GM19452 (cell line): Measurements from ENCODE around the gene PLK2.

Source experiments
- ATAC-seq: cut with Tn5 transposase; IDR thresholded peaks from one replicate; pipeline ENCODE4 v1.9.1; 2021; ENCODE audit not compliant: unreplicated experiment

PLK2 gene

DNA sequence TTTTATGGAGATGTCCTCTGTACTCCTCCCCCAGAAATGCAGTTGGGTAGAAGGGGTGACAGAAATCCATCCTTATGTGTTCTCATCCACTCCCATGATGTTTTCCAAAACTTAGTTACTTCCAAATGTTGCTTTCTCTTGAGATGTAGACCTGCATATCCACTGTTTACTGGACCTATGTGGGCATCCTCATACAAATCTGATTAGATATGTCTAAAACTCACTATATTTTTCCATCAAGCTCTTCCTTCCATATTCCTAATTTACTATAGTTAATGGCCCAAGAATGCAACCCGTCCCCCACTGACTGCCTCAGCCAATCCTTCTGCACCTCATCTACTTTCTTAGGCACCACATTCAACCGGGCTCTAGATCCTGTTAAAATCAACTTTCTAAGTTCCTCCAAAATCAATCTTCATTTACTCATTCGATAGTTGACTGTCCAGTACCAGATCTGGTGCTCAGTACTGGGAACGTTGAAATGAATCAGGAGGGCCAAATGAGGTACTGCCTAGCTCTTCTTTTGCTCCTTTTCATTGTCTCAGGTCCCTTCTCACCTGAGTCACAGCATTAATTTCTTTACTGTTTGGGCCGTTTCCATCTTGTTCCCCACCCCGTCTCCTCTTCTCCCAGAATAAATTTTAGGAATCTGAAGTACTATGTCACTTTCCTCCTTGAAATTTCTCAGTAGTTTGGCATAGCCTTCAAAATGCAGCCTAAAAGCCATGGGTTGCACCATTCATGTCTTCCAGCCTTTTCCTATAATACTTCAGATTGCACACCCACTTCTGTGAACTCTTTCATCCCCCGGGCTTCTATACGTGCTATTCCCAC is 7.9 kb downstream of the PLK2 start:
- no peak for ATAC-seq

DNA sequence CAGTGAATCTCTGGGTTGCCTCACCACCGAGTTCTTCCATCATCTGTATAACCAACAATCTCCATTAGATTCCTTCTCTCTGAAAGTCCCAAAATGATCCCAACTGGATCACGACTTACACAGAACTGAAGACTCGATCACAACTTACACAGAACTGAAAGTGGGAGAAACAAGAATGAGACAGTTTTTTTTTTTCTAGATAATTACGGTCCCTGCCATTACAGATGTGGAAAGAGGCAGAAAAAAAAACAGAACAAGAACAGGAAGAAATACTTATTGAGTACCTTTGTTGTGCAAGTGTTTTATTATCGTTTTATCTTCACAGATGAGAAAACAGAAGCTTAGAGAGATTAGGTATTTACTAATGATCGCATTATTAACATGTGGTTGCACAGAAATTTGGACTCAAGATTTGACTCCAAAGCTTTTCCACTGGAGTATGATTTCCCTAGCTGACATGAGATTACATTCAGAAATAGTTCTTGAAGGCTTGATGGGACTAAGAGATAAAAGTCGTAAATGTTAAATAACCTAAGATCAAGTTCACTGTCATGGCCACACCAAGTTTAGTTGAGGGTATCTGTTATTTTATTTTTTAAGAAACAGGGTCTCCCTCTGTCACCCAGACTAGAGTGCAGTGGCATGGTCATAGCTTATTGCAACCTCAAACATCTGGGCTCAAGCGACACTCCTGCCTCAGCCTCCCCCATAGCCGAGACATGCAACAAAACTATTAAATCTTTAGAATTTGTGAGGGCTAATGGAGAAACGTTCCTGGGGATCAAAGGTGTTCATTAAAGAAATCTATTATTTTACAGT is 8.9 kb downstream of the PLK2 start:
- no peak for ATAC-seq

DNA sequence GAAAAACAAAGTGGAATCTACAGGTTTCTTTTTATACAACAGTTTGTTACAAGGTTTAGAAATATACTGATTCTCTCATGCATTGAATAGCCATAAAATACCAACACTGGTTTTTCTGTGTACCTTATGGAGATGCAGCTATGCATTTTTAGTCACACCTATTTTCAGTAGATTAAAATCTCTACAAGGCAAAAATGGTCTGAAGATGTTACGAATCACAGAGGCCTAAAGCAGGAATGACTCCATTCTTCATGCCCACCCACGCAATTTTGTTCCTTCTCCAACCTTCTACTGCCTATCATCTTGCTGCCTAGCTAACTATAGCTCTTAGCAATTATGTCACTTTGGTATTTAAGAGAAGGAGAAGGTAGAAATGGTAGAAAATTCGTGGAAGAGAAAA is 9.9 kb downstream of the PLK2 start:
- ATAC-seq, result no peak

DNA sequence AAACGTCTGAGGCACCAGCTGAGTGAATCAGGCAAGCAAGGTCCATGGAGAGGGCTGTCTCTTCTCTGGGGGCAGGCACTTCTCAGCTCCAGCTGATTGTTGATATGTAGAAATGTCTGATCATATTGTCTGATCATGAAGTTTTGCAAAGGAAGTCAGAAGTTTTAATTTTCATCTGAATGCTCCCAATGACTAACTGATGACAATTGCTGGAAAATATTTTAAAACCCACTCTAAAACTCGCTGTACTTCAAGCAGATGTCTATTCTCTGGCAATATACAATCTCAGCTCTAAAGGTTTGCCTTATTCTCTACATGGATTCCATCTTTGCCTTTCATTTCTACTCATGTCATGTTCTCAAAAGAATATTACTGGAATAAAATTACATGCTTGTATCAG is 12.7 kb downstream of the PLK2 start:
- ATAC-seq, result no peak

GRCh38 chr5:58446024-58446423 is 13.9 kb downstream of the PLK2 start:
- no peak for ATAC-seq

DNA sequence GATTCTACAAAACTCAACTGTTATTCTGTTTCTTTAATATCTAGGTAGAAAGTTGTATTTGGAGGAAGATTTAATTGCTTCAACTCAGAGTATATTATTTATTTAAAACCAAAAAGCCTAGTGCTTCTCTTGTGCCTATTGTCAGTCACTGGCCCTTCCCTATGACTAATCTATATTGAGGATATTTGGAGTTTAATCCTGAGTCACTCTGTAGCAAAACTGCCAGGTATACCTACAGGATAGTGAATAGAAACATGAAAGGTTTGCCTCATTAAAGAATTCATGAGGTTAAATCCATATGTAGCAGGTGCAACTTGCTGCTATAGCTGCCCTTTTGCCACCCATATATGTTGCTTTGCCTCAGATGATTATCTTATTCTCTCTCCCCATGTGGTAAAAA is 15.1 kb downstream of the PLK2 start:
- ATAC-seq, result no peak

GRCh38 chr5:58440901-58441460 is 18.9 kb downstream of the PLK2 start:
- no peak for ATAC-seq

GRCh38 chr5:58439094-58439644 is 20.7 kb downstream of the PLK2 start:
- ATAC-seq, result no peak

DNA sequence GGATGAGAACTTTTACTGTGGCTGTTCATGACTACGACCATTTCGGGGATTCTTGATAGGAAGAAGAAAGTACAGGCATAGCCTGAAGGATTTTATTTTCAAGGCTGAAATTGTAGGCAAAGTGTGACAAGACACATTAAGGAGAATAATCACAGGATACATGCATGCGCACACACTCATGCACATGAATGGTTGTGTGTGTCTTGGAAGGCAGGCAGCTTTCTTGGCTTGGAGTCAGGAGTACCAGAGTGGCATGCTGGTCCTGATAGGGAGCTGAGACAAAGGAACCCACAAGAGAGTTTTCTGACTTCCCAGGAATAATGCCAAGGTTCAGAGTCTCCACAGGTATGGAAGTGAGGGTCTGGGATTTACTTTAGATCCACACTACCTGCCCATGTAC is 22.2 kb downstream of the PLK2 start:
- ATAC-seq, result no peak

DNA sequence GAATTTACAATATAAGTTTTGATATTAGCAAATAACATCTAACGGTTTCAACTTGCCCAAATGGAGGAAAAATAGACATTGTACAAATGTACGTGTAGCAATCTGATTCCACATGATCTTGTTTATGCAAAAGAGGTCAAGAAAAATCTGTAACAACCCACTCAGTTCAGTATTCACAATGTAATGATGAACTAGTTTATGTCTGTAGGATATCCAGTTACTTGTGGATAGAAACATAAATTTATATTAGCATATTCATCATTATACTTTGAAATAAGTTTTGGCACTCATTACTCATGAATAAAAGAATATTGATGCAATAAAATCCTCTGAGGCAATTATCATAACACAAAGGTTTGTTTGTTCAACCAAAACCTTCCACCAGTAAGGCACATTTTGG is 28.1 kb downstream of the PLK2 start:
- no peak for ATAC-seq

GRCh38 chr5:58412932-58413331 is 47.0 kb downstream of the PLK2 start:
- ATAC-seq, result no peak

- ATAC-seq, result no peak
These were observed 47.8 kb downstream of the PLK2 start for GRCh38 chr5:58412081-58412480.

DNA sequence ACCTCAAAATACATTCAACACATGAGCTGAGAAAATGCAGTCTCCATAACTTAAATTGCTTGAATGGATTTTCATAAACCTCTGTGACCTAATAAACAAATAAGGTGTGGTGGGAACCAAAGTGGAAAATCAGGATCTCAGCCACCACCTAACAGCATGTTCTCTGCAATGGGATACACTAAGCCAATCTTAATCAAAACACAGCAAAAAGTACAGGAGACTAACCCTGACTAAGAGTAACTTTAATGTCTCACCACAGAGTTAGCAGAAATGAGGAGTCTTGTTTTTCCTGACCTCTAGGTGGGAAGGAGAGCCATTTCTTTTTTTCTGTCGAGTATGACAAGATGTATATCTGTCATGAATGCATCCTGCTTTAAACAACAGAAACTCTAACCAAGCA is 48.5 kb downstream of the PLK2 start:
- ATAC-seq, result no peak

GRCh38 chr5:58410441-58410840 is 49.4 kb downstream of the PLK2 start:
- ATAC-seq, result no peak

GRCh38 chr5:58407042-58407719 is 52.7 kb downstream of the PLK2 start:
- ATAC-seq, result no peak

GRCh38 chr5:58406394-58406793 is 53.5 kb downstream of the PLK2 start:
- ATAC-seq, result no peak

GRCh38 chr5:58405175-58405574 is 54.7 kb downstream of the PLK2 start:
- ATAC-seq, result no peak

- ATAC-seq, result no peak
These were observed 55.2 kb downstream of the PLK2 start for GRCh38 chr5:58404734-58405133.
